GM21447 (cell line): ENCODE measurements around the gene EID3.
A peak's percentile ranks its signal among the peaks of the same experiment; 100 is the strongest.
"Not testable (repeated sequence)": the region's sequence is repeated elsewhere in the genome, so short reads cannot be mapped to it uniquely, and the experiment has no call there.

Experiments
- ATAC-seq: cut with Tn5 transposase; IDR thresholded peaks from one replicate; pipeline ENCODE4 v1.9.1; 2021; ENCODE audit not compliant: unreplicated experiment

The EID3 gene

GRCh38 chr12:104288635-104289274, 14.8 kb upstream of the EID3 start:
- peak; percentile 49 for ATAC-seq

- ATAC-seq, result no peak
Observed at GRCh38 chr12:104290320-104290719, 13.2 kb upstream of the EID3 start.

DNA sequence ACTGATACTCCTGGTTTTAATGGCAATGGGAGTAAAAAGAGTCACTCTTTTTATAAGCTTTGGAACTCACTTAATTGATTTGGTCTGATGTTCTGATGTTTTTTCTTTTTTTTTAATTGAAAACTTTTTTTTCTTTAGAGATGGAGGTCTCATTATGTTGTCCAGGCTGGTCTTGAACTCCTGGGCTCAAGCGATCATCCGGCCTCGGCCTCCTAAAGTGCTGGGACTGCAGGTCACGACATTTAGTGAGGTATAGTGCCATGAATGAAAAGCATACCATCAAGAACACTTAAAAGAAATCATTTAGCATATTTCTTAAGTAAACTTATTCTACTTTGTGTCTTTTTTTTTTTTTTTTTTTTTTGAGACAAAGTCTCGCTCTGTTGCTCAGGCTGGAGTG, 12.7 kb upstream of the EID3 start:
- no peak for ATAC-seq

- no peak for ATAC-seq
Observed at GRCh38 chr12:104291867-104292524, 11.5 kb upstream of the EID3 start.

GRCh38 chr12:104292872-104293794, 10.4 kb upstream of the EID3 start:
- no peak for ATAC-seq

DNA sequence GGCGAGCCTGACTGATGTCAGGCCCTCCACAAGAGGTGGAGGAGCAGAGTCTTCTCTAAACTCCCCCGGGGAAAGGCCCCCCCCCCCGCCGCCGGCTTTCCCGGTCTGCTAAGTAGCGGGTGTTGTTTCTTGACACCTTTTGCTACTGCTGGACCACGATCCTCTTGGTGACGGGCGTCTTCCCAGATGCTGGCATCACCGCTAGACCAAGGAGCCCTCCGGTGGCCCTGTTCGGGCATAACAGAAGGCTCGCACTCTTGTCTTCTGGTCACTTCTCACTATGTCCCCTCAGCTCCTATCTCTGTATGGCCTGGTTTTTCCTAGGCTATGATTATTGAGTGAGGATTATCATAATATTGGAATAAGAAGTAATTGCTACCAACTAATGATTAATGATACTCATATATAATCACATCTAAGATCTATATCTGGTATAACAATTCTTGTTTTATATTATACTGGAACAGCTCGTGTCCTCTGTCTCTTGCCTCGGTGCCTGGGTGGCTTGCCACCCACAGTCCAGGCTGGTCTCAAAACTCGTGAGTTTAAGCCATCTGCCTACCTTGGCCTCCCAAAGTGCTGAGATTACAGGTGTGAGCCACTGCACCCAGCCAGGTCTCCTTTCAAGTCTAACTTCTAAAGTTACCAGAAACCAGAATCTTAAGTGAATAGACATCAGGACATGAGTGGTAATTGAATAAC, 9.2 kb upstream of the EID3 start:
- ATAC-seq, result not testable (repeated sequence)

- no peak for ATAC-seq
Observed at GRCh38 chr12:104294927-104295668, 8.4 kb upstream of the EID3 start.

GRCh38 chr12:104295954-104296353, 7.6 kb upstream of the EID3 start:
- ATAC-seq, result no peak

GRCh38 chr12:104296718-104297117, 6.8 kb upstream of the EID3 start:
- no peak for ATAC-seq

DNA sequence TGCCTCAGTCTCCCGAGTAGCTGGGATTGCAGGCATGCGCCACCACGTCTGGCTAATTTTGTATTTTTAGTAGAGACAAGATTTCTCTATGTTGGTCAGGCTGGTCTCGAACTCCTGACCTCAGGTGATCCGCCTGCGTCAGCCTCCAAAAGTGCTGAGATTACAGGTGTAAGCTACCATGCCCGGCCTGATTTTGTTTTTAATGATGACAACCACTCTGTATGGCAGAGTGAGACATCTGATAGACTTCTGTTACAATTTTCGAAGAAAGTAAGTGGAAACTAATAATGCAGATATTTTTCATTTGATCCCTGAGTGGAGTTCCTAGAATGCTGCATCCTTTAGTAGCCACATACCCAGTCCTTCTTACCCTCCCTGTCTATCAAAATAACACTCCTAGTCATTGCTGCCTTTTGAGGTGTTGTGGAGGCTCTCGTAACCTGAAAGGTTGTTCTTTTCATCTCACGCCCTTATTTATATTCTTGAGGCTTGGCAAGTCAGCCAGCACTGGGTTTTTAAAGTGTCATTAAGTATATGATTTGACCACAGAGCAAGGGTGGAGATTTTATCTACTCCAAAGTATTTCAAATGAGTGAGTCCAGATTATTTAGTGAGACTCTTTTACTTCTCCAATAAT, 5.9 kb upstream of the EID3 start:
- ATAC-seq, result no peak

- ATAC-seq, result no peak
Observed at GRCh38 chr12:104299842-104300481, 3.6 kb upstream of the EID3 start.

GRCh38 chr12:104304261-104305009, 896 bp downstream of the EID3 start:
- ATAC-seq, result no peak

- no peak for ATAC-seq
Observed at GRCh38 chr12:104305349-104305748, 1.8 kb downstream of the EID3 start.

- ATAC-seq, result no peak
Observed at GRCh38 chr12:104306376-104306775, 2.8 kb downstream of the EID3 start.

- ATAC-seq, result no peak
Observed at GRCh38 chr12:104306943-104307654, 3.6 kb downstream of the EID3 start.

GRCh38 chr12:104307655-104308000, 4.1 kb downstream of the EID3 start:
- ATAC-seq, result no peak

DNA sequence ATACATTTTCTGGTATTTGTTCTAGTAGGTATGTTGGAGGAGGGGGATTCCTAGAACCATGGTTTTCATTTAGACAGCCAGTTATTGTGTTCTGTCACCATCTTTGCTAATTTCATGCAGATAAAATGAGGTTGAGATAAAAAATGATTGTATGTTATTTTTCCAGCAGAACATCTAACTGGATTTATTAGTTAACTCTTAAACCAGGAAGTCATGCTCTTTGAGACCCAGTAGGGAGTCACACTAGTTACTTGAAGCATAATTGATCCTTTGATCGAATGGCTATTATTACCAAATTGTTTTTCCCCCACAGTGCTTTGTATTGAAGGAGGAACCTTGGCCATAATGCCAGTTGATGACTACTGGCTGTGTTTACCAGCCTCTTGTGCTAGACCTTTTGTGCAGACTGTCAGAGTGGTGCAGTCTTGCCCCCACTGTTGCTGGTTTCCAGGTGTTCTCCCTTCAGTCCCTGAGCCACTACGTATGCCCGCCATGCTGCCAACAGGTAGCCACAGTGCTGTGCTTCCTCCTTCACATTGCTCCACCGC, 6.0 kb downstream of the EID3 start:
- no peak for ATAC-seq
